HepG2 (cell line): ENCODE data around the gene BGN. TPM values are rescaled to one million over a fixed set of nuclear protein-coding genes. Genes with fewer than 3 reads are reported as not detected.

Experiments
- AGO1 ChIP-seq: fragments of 200-400 bp; formaldehyde crosslinking; IDR thresholded peaks from 2 replicates; pipeline ENCODE4 v1.6.1; 2017; ENCODE audit warnings: mild to moderate bottlenecking, low read depth, low read length, moderate library complexity; ENCODE audit not compliant: poor library complexity, severe bottlenecking
- EHMT2 ChIP-seq: fragments of 200-600 bp; sonication (generic); IDR thresholded peaks from 2 replicates; pipeline ENCODE4 v1.7.0; 2017; ENCODE audit warnings: antibody characterized with exemption, low read depth, low read length, borderline replicate concordance
- FOXA3 ChIP-seq: IDR thresholded peaks from 2 replicates; pipeline ENCODE4 v1.6.1; 2016; ENCODE audit warnings: missing genetic modification reagents, missing compliant biosample characterization
- MTERF4 ChIP-seq: sonication (generic); formaldehyde crosslinking; IDR thresholded peaks from 2 replicates; pipeline ENCODE4 v1.8.0; 2023; ENCODE audit warnings: mild to moderate bottlenecking, missing genetic modification reagents
- MXD1 ChIP-seq: sonication (generic); formaldehyde crosslinking; IDR thresholded peaks from 2 replicates; pipeline ENCODE4 v1.4.0; 2020; ENCODE audit warnings: mild to moderate bottlenecking, missing genetic modification reagents
- NFIB ChIP-seq: sonication (generic); formaldehyde crosslinking; IDR thresholded peaks from 2 replicates; pipeline ENCODE4 v1.9.0; 2021; ENCODE audit warnings: missing genetic modification reagents, mild to moderate bottlenecking, borderline replicate concordance
- ONECUT2 ChIP-seq: sonication (generic); formaldehyde crosslinking; IDR thresholded peaks from 2 replicates; pipeline ENCODE4 v1.4.0; 2020; ENCODE audit warnings: missing genetic modification reagents
- RAD51 ChIP-seq: fragments of 450-650 bp; IDR thresholded peaks from 2 replicates; pipeline ENCODE4 v1.6.1; 2016; ENCODE audit warnings: borderline replicate concordance
- ZBTB2 ChIP-seq: sonication (generic); formaldehyde crosslinking; IDR thresholded peaks from 2 replicates; pipeline ENCODE4 v1.8.0; 2022; ENCODE audit warnings: low read depth, missing genetic modification reagents
- ZBTB3 ChIP-seq: sonication (generic); formaldehyde crosslinking; IDR thresholded peaks from 2 replicates; pipeline ENCODE4 v1.4.0; 2020; ENCODE audit warnings: low read depth, mild to moderate bottlenecking, moderate library complexity, missing genetic modification reagents, borderline replicate concordance
- ZBTB38 ChIP-seq: sonication (generic); formaldehyde crosslinking; IDR thresholded peaks from 2 replicates; pipeline ENCODE4 v1.5.1; 2020; ENCODE audit warnings: mild to moderate bottlenecking, missing genetic modification reagents
- ZC3H4 ChIP-seq: sonication (generic); formaldehyde crosslinking; IDR thresholded peaks from 2 replicates; pipeline ENCODE4 v1.4.0; 2020; ENCODE audit warnings: missing genetic modification reagents, borderline replicate concordance
- ZMYM3 ChIP-seq: sonication (generic); formaldehyde crosslinking; IDR thresholded peaks from 2 replicates; pipeline ENCODE4 v1.5.1; 2020; ENCODE audit warnings: mild to moderate bottlenecking, missing genetic modification reagents
- ZNF20 ChIP-seq: sonication (generic); formaldehyde crosslinking; IDR thresholded peaks from 2 replicates; pipeline ENCODE4 v1.4.0; 2020; ENCODE audit warnings: mild to moderate bottlenecking, moderate library complexity, missing genetic modification reagents
- ZNF563 ChIP-seq: sonication (generic); formaldehyde crosslinking; IDR thresholded peaks from 2 replicates; pipeline ENCODE4 v1.8.0; 2022; ENCODE audit warnings: mild to moderate bottlenecking, moderate library complexity, missing genetic modification reagents
- ZNF589 ChIP-seq: sonication (generic); formaldehyde crosslinking; conservative IDR thresholded peaks from 2 replicates; pipeline ENCODE4 v1.8.0; 2022; ENCODE audit warnings: mild to moderate bottlenecking, moderate library complexity, missing genetic modification reagents
- ZSCAN9 ChIP-seq: IDR thresholded peaks from 2 replicates; pipeline ENCODE4 v1.6.1; 2016; ENCODE audit warnings: borderline replicate concordance
- polyA plus RNA-seq, 8 experiments: library from polyadenylated mRNA; depleted of rRNA in 3 of 8; stranded (reverse) in 7 of 8; unstranded in 1 of 8; fragments of >200 nt; fragmentation: Illumina TruSeq in 4 of 8; extraction: Trizol in 4 of 8; gene quantifications; 2 replicates each; pipeline versions ENCODE4 v1.2.1 to v1.2.3, GENCODE V29; 2011 to 2016; ENCODE audit warnings: low read depth in 4 of 8, missing spikeins in 1 of 8, mixed read lengths in 1 of 8; ENCODE audit not compliant: insufficient read depth in 1 of 8
- total RNA-seq, 5 experiments: library from RNA; depleted of rRNA; stranded (reverse); fragments of >200 nt; fragmentation: Illumina TruSeq; extraction: Trizol; gene quantifications; 2 replicates each; pipeline ENCODE4 v1.2.3, GENCODE V29; 2016; ENCODE audit warnings: low read depth in 1 of 5
- TF ChIP-seq, protein P1 (sequence below): IDR thresholded peaks from 2 replicates; pipeline ENCODE4 v1.6.1; 2018; ENCODE audit warnings: missing genetic modification reagents, mild to moderate bottlenecking, missing compliant biosample characterization
- TF ChIP-seq, protein P2 (sequence below): sonication (generic); formaldehyde crosslinking; IDR thresholded peaks from 2 replicates; pipeline ENCODE4 v1.5.1; 2020; ENCODE audit warnings: mild to moderate bottlenecking, missing genetic modification reagents, moderate library complexity
- TF ChIP-seq, protein P3 (sequence below): sonication (generic); IDR thresholded peaks from 2 replicates; pipeline ENCODE4 v1.6.1; 2016; ENCODE audit warnings: low read depth, borderline replicate concordance

BGN gene
- total and polyA plus RNA-seq, 2 of the 13 experiments (the other 11 are each of a cell fraction or from before 2014, with no cell fraction given): 0.18 to 0.63 TPM

GRCh38 chrX:153469811-153470410, 24.9 kb upstream of the BGN start (continued):
- TF ChIP-seq, protein P1, sequence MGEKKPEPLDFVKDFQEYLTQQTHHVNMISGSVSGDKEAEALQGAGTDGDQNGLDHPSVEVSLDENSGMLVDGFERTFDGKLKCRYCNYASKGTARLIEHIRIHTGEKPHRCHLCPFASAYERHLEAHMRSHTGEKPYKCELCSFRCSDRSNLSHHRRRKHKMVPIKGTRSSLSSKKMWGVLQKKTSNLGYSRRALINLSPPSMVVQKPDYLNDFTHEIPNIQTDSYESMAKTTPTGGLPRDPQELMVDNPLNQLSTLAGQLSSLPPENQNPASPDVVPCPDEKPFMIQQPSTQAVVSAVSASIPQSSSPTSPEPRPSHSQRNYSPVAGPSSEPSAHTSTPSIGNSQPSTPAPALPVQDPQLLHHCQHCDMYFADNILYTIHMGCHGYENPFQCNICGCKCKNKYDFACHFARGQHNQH (CRISPR knock-in tag): no peak
- no peak for TF ChIP-seq EHMT2
- TF ChIP-seq ZBTB3: no peak
- no peak for TF ChIP-seq ZNF20 (CRISPR knock-in tag)
- no peak for TF ChIP-seq ZNF563 (CRISPR knock-in tag)
- no peak for TF ChIP-seq ONECUT2 (CRISPR knock-in tag)
- TF ChIP-seq AGO1: no peak
- 0 out of 2 replicates have a peak, but pooled peaks have one; percentile 7 for TF ChIP-seq MXD1 (CRISPR knock-in tag)
- no peak for TF ChIP-seq MTERF4 (CRISPR knock-in tag)
- TF ChIP-seq, protein P2, sequence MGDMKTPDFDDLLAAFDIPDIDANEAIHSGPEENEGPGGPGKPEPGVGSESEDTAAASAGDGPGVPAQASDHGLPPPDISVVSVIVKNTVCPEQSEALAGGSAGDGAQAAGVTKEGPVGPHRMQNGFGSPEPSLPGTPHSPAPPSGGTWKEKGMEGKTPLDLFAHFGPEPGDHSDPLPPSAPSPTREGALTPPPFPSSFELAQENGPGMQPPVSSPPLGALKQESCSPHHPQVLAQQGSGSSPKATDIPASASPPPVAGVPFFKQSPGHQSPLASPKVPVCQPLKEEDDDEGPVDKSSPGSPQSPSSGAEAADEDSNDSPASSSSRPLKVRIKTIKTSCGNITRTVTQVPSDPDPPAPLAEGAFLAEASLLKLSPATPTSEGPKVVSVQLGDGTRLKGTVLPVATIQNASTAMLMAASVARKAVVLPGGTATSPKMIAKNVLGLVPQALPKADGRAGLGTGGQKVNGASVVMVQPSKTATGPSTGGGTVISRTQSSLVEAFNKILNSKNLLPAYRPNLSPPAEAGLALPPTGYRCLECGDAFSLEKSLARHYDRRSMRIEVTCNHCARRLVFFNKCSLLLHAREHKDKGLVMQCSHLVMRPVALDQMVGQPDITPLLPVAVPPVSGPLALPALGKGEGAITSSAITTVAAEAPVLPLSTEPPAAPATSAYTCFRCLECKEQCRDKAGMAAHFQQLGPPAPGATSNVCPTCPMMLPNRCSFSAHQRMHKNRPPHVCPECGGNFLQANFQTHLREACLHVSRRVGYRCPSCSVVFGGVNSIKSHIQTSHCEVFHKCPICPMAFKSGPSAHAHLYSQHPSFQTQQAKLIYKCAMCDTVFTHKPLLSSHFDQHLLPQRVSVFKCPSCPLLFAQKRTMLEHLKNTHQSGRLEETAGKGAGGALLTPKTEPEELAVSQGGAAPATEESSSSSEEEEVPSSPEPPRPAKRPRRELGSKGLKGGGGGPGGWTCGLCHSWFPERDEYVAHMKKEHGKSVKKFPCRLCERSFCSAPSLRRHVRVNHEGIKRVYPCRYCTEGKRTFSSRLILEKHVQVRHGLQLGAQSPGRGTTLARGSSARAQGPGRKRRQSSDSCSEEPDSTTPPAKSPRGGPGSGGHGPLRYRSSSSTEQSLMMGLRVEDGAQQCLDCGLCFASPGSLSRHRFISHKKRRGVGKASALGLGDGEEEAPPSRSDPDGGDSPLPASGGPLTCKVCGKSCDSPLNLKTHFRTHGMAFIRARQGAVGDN (CRISPR knock-in tag): peak; percentile 64
- no peak for TF ChIP-seq FOXA3 (CRISPR knock-in tag)
- no peak for TF ChIP-seq ZMYM3 (CRISPR knock-in tag)
- no peak for TF ChIP-seq ZBTB38 (CRISPR knock-in tag)
- TF ChIP-seq ZBTB2 (CRISPR knock-in tag): no peak
- TF ChIP-seq RAD51: no peak
- TF ChIP-seq ZC3H4 (CRISPR knock-in tag): no peak
- no peak for TF ChIP-seq ZNF589 (CRISPR knock-in tag)
- TF ChIP-seq NFIB (CRISPR knock-in tag): no peak
- no peak for TF ChIP-seq ZSCAN9
- TF ChIP-seq, protein P3, sequence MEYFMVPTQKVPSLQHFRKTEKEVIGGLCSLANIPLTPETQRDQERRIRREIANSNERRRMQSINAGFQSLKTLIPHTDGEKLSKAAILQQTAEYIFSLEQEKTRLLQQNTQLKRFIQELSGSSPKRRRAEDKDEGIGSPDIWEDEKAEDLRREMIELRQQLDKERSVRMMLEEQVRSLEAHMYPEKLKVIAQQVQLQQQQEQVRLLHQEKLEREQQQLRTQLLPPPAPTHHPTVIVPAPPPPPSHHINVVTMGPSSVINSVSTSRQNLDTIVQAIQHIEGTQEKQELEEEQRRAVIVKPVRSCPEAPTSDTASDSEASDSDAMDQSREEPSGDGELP: no peak
